Liver (tissue), 9 donors: Measurements from ENCODE around the gene EPB41L4A. TPM values are rescaled to one million over a fixed set of nuclear protein-coding genes. Genes with fewer than 3 reads are reported as not detected.

Experiments used
- DNase-seq: peaks from one replicate; pipeline ENCODE4 v3.0.0-alpha.2; 2017; ENCODE audit warnings: low spot score
- H3K27ac ChIP-seq, 2 donors: one replicate each; pipeline ENCODE4 v1.7.0; 2013; ENCODE audit warnings: inconsistent platforms in 2 of 2, low read length in 2 of 2, control low read depth in 1 of 2, low read depth in 1 of 2, mild to moderate bottlenecking in 1 of 2
- H3K27me3 ChIP-seq, 4 donors: one replicate each; pipeline versions ENCODE4 v1.6.1 to v1.7.0; 2013; ENCODE audit warnings: low read length in 3 of 4, inconsistent platforms in 1 of 4, mild to moderate bottlenecking in 1 of 4, moderate library complexity in 1 of 4; ENCODE audit not compliant: control insufficient read depth in 4 of 4, insufficient read depth in 4 of 4
- H3K36me3 ChIP-seq, 4 donors: one replicate each; pipeline versions ENCODE4 v1.6.1 to v1.7.0; 2013; ENCODE audit warnings: low read length in 3 of 4, mild to moderate bottlenecking in 3 of 4, low read depth in 1 of 4, moderate library complexity in 1 of 4; ENCODE audit not compliant: control insufficient read depth in 4 of 4, insufficient read depth in 3 of 4
- H3K4me1 ChIP-seq, 4 donors: one replicate each; pipeline versions ENCODE4 v1.6.1 to v1.7.0; 2013; ENCODE audit warnings: low read length in 3 of 4, mild to moderate bottlenecking in 3 of 4, moderate library complexity in 1 of 4; ENCODE audit not compliant: control insufficient read depth in 4 of 4, insufficient read depth in 4 of 4
- H3K4me3 ChIP-seq, 3 donors: one replicate each; pipeline versions ENCODE4 v1.6.1 to v1.7.0; 2013; ENCODE audit warnings: low read length in 3 of 3, control low read depth in 1 of 3, low read depth in 1 of 3, mild to moderate bottlenecking in 1 of 3
- H3K9ac ChIP-seq, 2 donors: one replicate each; pipeline ENCODE4 v1.7.0; 2013; ENCODE audit warnings: low read length in 2 of 2, mild to moderate bottlenecking in 2 of 2, moderate library complexity in 2 of 2, control low read depth in 1 of 2, low read depth in 1 of 2
- H3K9me3 ChIP-seq, 4 donors: one replicate each; pipeline versions ENCODE4 v1.6.1 to v1.7.0; 2013; ENCODE audit warnings: low read length in 3 of 4; ENCODE audit not compliant: control insufficient read depth in 4 of 4
- ATF3 ChIP-seq: IDR thresholded peaks from 2 replicates; pipeline ENCODE4 v1.6.1; 2016; ENCODE audit warnings: antibody characterized with exemption
- CTCF ChIP-seq: fragments of 150-350 bp; IDR thresholded peaks from 2 replicates; pipeline ENCODE4 v1.5.1; 2017; ENCODE audit warnings: improper control_type of control experiment, low read depth, low read length; ENCODE audit not compliant: missing input control
- EGR1 ChIP-seq, 2 donors: IDR thresholded peaks; 2 replicates each; pipeline ENCODE4 v1.6.1; 2016 to 2018; ENCODE audit warnings: antibody characterized with exemption in 2 of 2, low read depth in 2 of 2
- FOXA1 ChIP-seq: IDR thresholded peaks from 2 replicates; pipeline ENCODE4 v1.6.1; 2016; ENCODE audit warnings: antibody characterized with exemption
- FOXA2 ChIP-seq: IDR thresholded peaks from 2 replicates; pipeline ENCODE4 v1.6.1; 2016; ENCODE audit warnings: antibody characterized with exemption
- GABPA ChIP-seq, 2 donors: IDR thresholded peaks in 1 of 2; conservative IDR thresholded peaks in 1 of 2; 2 replicates each; pipeline ENCODE4 v1.6.1; 2016; ENCODE audit warnings: antibody characterized with exemption in 2 of 2, mild to moderate bottlenecking in 1 of 2, moderate library complexity in 1 of 2
- HNF4A ChIP-seq, 2 donors: conservative IDR thresholded peaks; 2 replicates each; pipeline ENCODE4 v1.6.1; 2016; ENCODE audit warnings: antibody characterized with exemption in 2 of 2, mild to moderate bottlenecking in 2 of 2
- HNF4G ChIP-seq: IDR thresholded peaks from 2 replicates; pipeline ENCODE4 v1.6.1; 2016; ENCODE audit warnings: antibody characterized with exemption
- MAX ChIP-seq: IDR thresholded peaks from 2 replicates; pipeline ENCODE4 v1.6.1; 2016; ENCODE audit warnings: antibody characterized with exemption
- NR2F2 ChIP-seq: IDR thresholded peaks from 2 replicates; pipeline ENCODE4 v1.6.1; 2016; ENCODE audit warnings: antibody characterized with exemption
- RAD21 ChIP-seq, 2 donors: IDR thresholded peaks; 2 replicates each; pipeline ENCODE4 v1.6.1; 2016; ENCODE audit warnings: antibody characterized with exemption in 2 of 2, mild to moderate bottlenecking in 2 of 2
- RXRA ChIP-seq, 2 donors: IDR thresholded peaks; 2 replicates each; pipeline ENCODE4 v1.6.1; 2017 to 2018; ENCODE audit warnings: antibody characterized with exemption in 2 of 2, mild to moderate bottlenecking in 1 of 2
- TAF1 ChIP-seq: conservative IDR thresholded peaks from 2 replicates; pipeline ENCODE4 v1.6.1; 2016; ENCODE audit warnings: antibody characterized with exemption, mild to moderate bottlenecking
- YY1 ChIP-seq: IDR thresholded peaks from 2 replicates; pipeline ENCODE4 v1.6.1; 2016; ENCODE audit warnings: antibody characterized with exemption, mild to moderate bottlenecking
- WGBS: extraction: QIAGEN DNeasy Blood & Tissue Kit; methylation state at CpG from one replicate; pipeline ENCODE4 v1.1.7; 2013; 5-methylcytosine and 5-hydroxymethylcytosine counted together
- polyA plus RNA-seq, 2 donors: library from polyadenylated mRNA; stranded (reverse) in 1 of 2; unstranded in 1 of 2; fragments of 200-250 nt in 1 of 2; fragments of >200 nt in 1 of 2; fragmentation: Nextera tagmentation in 1 of 2; extraction: Ambion mirVana in 1 of 2; gene quantifications; one replicate each; pipeline versions ENCODE4 v1.2.1 to v1.2.3, GENCODE V29; 2013 to 2015
- total RNA-seq, 2 donors: library from RNA; depleted of rRNA; stranded (reverse); fragments of >200 nt; gene quantifications; one replicate each; pipeline ENCODE4 v1.2.3, GENCODE V29; 2014
- donor health status: healthy.
- donor health status: healthy.
- donor health status: healthy.
- donor health status: healthy.
- donor health status: healthy.

EPB41L4A gene
- total and polyA plus RNA-seq, 4 donors, result 1.1 to 8.0 (median 3.9) TPM

- no peaks in the 10 kb centered on the region for H3K27me3 ChIP-seq
- H3K9me3 ChIP-seq, result no peaks in the 10 kb centered on the region
- no peak for TF ChIP-seq RAD21 (IDR thresholded peaks at IDR 0.05)
- TF ChIP-seq HNF4A (conservative IDR thresholded peaks at IDR 0.05), result no peak
- no peak for TF ChIP-seq RXRA (IDR thresholded peaks at IDR 0.05)
- no peak for TF ChIP-seq TAF1
- TF ChIP-seq GABPA (IDR thresholded peaks at IDR 0.05 in 1 of 2, conservative IDR thresholded peaks at IDR 0.05 in 1 of 2), result no peak
- no peak for TF ChIP-seq FOXA2
- no peak for TF ChIP-seq CTCF
- no peak for TF ChIP-seq EGR1 (IDR thresholded peaks at IDR 0.05; ENCODE audit: low read depth in 2 of 2)
- no peak for TF ChIP-seq YY1
- no peak for TF ChIP-seq HNF4G
- TF ChIP-seq NR2F2, result no peak
- TF ChIP-seq MAX, result no peak
- no peak overlapping the region for H3K4me3 ChIP-seq
- no peak overlapping the region for H3K27ac ChIP-seq
- no peak overlapping the region for H3K9ac ChIP-seq
- H3K4me1 ChIP-seq, result no peaks in the 10 kb centered on the region
- 76% methylated on average over 4 of the region's 4 CpGs for WGBS
- no peaks in the 10 kb centered on the region for H3K36me3 ChIP-seq
- DNase-seq, result no peak
These were observed 142.1 kb downstream of the EPB41L4A start for GRCh38 chr5:112276991-112277390.

GRCh38 chr5:112275671-112276070, 143.4 kb downstream of the EPB41L4A start:
- Histone ChIP-seq H3K27ac (no peak overlapping the region), H3K4me3 (no peak overlapping the region), H3K27me3 (no peaks in the 10 kb centered on the region), H3K4me1 (no peaks in the 10 kb centered on the region), H3K36me3 (no peaks in the 10 kb centered on the region), H3K9ac (no peak overlapping the region), H3K9me3 (no peaks in the 10 kb centered on the region)
- DNase-seq, result no peak
- 91% methylated on average over 1 of the region's 1 CpG for WGBS
- TF ChIP-seq ATF3 (no peak), EGR1 (IDR thresholded peaks at IDR 0.05; ENCODE audit: low read depth in 2 of 2) (no peak), CTCF (no peak), FOXA1 (no peak)
